A549 treated with RU486 at 1 μM for 4 hours (cell line): ENCODE measurements around the gene CTDSPL. TPM values are rescaled to one million over a fixed set of nuclear protein-coding genes. Genes with fewer than 3 reads are reported as not detected.

Experiments
- total RNA-seq: library from RNA; stranded (reverse); fragments of 200-300 nt; extraction: Qiagen RNA extraction; gene quantifications from 5 replicates; pipeline ENCODE4 v1.2.3, GENCODE V29; 2022; ENCODE audit warnings: low read depth

Gene CTDSPL
- 10.7 to 12.3 TPM (median 11.1 TPM) in 5 replicates for total RNA-seq

DNA sequence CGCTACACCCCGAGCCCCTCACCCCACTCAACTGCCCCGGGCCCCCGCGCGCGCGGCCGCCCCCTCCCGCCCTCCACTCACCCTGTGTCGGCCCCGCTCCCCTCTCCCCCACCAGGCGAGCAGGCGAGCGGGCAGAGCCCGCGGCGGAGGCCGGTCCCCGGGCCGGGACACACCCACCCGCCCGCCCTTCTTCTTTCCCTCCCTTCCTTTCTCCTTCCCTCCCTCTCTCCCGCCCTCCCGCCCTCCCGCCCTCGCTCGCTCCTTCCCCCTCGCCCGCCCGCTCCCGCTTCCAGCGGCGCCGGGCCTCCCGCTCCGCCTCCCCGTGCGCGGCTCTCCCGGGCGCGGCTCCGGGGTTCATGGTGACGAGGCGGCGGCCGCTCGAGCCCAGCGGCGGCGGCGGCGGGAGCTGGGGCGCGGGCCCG lies at the start of gene CTDSPL:
TSS of gene CTDSPL (plus strand) at position 261 of the 422 bp plus-strand sequence. CDS start 320 bp downstream, outside the sequence.

DNA sequence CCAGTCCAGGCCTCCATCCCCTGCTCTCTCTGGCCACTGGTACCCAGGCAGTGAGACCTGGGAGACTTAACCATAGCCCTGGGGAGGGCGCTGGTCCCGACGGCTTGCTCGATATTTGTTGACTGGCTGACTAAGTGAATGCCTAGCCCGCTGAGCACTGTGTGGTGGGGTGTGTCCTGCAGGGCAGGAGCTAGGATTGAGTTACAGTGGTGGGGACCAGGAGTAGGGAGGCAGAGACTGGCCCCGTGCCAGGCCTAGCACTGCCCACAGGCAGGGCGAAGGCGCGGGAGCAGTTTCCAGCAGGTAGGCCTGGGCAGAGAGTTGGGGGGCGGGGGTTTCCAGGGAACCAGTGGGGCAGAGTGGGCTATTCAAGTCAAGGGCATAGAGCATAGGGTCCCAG lies 128.8 kb downstream of the CTDSPL start, which contains the start of gene VILL:
TSS of gene VILL (plus strand) at position 260 of the 400 bp plus-strand sequence. CDS start 2,887 bp downstream, outside the sequence.

DNA sequence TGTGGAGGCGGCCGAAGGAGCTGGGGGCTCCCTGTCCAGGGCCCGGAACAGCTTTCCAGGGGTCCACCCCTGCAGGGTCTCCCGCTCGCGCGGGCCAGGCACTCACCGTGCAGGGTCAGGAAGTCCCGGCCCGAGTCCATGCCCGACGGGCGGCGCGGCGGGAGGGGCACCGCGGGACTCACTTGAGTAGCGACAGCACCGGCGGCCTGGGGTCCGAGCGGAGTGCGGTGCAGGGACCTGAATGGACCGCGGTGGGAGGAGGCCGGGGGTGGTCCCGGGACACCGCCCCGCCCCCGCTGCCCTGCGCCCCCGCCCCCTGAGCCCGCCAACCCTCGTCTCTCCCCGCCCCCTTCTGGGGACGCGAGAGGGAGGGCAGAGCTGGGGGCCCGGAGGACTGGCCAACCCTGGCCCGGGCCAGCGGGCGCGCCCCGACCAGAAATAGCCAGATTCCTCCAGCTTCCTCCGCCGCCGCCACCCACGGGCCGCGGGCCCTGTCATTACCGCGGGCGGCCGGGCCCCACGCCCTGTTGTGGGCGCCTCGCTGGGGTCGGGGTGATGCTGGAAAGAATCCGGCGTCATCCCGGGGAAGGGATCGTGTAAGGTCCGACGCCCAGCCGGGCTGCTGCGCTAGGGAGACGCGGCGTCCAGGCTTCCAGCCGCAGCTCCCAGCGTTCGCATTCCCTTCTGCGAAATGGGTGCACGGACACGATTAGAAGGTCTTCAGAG lies 167.9 kb downstream of the CTDSPL start, which contains the start of gene PLCD1:
TSS of gene PLCD1 (minus strand) at position 243 of the 726 bp plus-strand sequence. CDS start at position 140, 103 bp downstream.

Other genes starting within 250 kb of the CTDSPL start
- gene VILL, start 128.9 kb downstream of the CTDSPL start, total RNA-seq: 0.13 to 0.23 TPM (median 0.13 TPM) in 4 of 5 replicates, not detected in the other
- gene PLCD1, start 167.8 kb downstream of the CTDSPL start, total RNA-seq: 3.2 to 4.4 TPM (median 3.2 TPM) in 5 replicates
- 0.03 to 0.08 TPM in 2 of 5 replicates, not detected in the others for gene DLEC1, start 177.3 kb downstream of the CTDSPL start, total RNA-seq